COR-L47 (cell line): ENCODE data around the gene DEAF1.

Source experiments
- DNase-seq: peaks from one replicate; lab custom pipeline; 2025; lab: John Stamatoyannopoulos, UW

Gene DEAF1

DNA sequence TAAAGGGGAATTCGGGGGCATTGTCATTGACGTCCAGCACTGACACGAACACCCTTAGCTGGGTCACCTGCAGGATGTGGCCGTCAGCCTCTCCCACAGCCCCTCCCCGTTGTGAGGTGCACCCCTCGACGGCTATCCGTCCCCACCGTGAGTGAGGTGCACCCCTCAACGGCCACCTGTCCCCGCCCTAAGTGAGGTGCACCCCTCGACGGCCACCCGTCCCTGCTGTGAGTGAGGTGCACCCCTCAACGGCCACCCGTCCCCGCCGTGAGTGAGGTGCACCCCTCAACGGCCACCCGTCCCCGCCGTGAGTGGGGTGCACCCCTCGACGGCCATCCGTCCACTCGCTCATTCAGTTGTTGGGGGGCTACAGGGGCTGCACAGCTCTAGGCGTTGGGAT lies 73.2 kb downstream of the DEAF1 start:
- no peak for DNase-seq

GRCh38 chr11:620935-621814 lies 73.8 kb downstream of the DEAF1 start:
- DNase-seq, result no peak

- no peak for DNase-seq
Observed at GRCh38 chr11:620201-620600, 74.8 kb downstream of the DEAF1 start.

DNA sequence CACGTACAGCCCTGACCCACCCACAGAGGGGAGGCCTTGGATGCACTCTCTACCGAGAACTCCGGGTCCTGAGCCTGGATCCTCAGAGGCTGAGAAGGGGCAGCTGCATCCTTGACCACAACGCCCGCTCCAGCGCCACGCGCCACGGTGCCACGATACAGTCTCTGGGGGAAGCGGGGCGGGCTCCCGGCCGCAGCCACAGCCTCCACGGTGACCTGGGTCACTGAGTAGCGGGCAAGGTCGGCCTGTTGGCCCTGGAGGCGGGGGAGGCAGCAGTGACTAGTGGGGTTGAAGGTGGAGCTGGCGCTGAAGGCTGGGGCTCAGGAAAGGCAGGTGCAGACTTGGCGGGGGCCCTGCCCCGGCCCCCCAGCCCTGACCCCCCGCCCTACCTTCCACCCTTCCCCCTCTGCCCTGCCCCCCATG lies 75.4 kb downstream of the DEAF1 start:
- no peak for DNase-seq

- DNase-seq, result no peak
Observed at GRCh38 chr11:618856-619627, 76.0 kb downstream of the DEAF1 start.

DNA sequence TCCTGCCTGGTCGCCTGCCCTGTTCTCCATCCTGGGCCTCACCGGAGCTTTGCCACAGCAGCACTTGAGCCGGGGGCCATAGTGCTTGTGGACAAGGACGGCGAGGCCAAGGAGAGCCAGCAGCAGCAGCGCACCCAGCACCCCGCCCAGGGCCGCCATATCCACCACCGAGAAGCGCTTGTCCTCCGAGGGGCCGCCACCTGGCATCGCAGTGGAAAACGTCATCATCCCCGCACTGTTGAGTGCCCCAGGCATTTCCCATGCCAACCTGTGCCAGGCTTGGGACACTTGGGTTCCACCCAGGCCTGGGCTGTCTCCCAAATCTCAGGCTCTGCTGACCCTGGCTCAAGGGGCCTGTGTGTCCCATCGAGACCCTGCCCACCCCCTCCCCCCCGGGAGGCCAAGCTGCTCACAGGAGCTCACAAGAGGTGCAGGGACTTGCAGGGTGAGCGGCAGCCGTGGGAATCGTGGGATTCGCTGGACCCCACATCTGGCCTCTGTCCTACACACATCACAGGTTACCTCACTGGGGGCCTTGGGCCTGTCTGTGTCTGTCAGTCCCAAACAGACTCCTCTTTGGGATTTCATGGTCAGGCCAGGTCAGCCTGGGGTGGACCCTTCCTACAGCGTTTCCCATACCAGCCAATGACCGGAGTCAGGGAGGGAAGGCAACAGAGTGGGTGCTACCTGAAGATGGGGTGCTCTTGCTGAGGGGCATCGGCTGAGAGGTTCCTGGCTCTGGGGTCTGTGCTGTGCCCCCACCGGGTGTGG lies 76.9 kb downstream of the DEAF1 start:
- DNase-seq, result no peak

GRCh38 chr11:617199-617911 lies 77.7 kb downstream of the DEAF1 start:
- DNase-seq, result no peak

GRCh38 chr11:616320-617198 lies 78.5 kb downstream of the DEAF1 start:
- DNase-seq, result no peak

DNA sequence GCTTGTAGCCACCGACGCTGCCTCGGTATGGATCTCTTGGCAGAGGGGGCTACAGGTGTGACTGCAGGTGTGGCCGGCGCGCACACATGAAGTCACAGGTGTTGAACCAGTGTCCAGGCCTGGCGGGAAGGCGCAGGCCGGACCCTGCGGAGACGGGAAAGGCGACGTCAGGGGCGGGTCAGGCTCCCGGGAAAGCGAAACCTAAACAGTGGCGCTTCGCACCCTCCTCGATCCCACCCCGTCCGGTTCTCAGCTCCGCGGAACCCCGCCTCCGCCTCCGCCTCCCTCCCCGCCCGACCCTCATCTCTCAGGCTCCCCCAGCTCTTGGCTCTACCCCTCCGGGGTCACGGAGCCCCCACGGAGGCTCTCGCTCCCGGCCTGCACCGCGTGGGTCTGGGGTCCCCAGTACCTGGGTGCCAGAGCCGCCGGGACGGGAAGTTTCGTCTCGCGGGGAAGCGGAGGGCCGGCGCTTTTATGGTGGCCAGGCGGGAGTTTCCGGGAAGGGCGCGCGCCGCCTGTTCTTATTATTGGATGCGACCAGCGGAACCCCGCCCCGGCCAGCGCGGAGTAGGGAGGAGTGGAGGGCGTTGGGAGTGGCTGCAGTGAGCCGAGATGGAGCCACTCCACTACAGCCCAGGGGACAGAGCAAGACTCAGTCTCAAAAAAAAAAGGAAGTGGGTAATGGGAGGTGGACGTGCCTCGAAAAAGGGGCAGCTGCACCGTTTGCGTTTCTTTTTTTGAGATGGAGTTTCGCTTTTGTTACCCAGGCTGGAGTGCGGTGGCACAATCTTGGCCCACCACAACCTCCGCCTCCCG lies 79.3 kb downstream of the DEAF1 start, which contains the start of gene IRF7:
Gene IRF7 (minus strand): TSS at position 447 of the 816 bp plus-strand sequence. CDS start 586 bp downstream, outside the sequence.
- peak; percentile 88 for DNase-seq

DNA sequence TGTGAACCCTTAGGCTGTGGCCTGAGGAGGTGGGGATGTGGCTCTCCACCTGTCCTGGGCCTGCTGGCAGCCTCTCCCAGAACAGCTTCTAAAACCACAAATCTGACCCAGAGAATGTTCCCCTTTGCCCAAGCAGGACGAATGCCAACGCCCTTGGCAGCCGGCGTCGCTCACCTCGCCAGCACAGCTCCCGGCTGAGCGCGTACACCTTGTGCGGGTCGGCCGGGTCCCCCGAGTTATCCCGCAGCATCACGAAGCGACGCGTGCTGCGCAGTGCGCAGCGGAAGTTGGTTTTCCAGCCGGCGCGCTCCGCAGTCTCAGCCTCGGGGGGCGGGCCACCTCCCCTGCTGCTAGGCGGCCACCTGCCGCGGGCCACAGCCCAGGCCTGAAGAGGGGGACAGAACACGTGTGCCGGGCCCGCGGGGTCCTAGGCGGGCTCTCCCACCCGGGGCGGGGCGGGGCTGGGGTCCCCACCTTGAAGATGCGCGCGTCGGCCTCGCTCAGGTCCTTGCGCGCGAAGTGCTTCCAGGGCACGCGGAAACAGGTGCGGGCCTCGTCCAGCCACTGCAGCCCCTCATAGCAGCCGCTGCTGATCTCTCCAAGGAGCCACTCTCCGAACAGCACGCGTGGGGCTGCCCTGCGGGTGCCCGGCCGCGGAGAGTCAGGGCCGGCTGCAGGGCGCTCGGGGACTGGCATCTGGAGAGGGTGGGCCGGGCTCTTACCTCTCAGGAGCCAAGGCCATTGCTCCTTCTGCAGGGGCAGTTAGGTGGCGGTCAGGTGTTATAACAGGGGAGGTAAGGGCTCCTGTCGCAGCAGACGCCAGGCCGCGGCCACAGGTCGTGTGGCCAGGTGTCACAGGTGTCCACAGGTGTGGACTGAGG lies 80.2 kb downstream of the DEAF1 start:
- DNase-seq, result no peak

- DNase-seq, result no peak
Observed at GRCh38 chr11:614021-614622, 80.9 kb downstream of the DEAF1 start.

- peak; percentile 63 for DNase-seq
Observed at GRCh38 chr11:613369-613968, 81.6 kb downstream of the DEAF1 start.

- no peak for DNase-seq
Observed at GRCh38 chr11:612961-613300, 82.1 kb downstream of the DEAF1 start.

- DNase-seq, result no peak
Observed at GRCh38 chr11:612201-612960, 82.6 kb downstream of the DEAF1 start.

GRCh38 chr11:611001-611996 lies 83.7 kb downstream of the DEAF1 start:
- DNase-seq, result no peak
